ENCODE measurements around the gene TAS2R38.

Gene TAS2R38

DNA sequence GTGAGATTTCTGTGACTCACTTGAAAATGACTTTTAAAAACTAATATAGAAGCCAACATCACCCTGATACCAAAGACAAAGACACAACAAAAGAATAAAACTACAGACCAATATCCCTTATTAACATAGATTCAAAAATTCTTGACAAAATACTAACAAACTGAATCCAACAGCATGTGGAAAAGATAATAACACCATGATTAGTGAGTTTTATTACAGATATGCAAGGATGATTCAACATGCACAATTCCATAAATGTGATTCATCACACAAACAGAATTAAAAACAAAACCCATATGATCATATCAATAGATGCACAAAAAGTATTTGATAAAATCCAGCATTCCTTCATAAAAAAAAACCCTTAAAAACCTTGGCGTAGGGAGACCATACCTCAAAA is 28.6 kb upstream of the TAS2R38 start:
- TF ChIP-seq, protein P1, sequence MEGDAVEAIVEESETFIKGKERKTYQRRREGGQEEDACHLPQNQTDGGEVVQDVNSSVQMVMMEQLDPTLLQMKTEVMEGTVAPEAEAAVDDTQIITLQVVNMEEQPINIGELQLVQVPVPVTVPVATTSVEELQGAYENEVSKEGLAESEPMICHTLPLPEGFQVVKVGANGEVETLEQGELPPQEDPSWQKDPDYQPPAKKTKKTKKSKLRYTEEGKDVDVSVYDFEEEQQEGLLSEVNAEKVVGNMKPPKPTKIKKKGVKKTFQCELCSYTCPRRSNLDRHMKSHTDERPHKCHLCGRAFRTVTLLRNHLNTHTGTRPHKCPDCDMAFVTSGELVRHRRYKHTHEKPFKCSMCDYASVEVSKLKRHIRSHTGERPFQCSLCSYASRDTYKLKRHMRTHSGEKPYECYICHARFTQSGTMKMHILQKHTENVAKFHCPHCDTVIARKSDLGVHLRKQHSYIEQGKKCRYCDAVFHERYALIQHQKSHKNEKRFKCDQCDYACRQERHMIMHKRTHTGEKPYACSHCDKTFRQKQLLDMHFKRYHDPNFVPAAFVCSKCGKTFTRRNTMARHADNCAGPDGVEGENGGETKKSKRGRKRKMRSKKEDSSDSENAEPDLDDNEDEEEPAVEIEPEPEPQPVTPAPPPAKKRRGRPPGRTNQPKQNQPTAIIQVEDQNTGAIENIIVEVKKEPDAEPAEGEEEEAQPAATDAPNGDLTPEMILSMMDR (IDR thresholded peaks at IDR 0.05) = no peak
- no peak for TF ChIP-seq ZFX (IDR thresholded peaks at IDR 0.05; ENCODE audit: borderline replicate concordance)
- H3K27ac ChIP-seq = no peak overlapping the region

- no peak overlapping the region for H3K27ac ChIP-seq
- no peak for TF ChIP-seq ZFX (IDR thresholded peaks at IDR 0.05; ENCODE audit: borderline replicate concordance)
Measured at GRCh38 chr7:142001163-142001874, 27.7 kb upstream of the TAS2R38 start.

DNA sequence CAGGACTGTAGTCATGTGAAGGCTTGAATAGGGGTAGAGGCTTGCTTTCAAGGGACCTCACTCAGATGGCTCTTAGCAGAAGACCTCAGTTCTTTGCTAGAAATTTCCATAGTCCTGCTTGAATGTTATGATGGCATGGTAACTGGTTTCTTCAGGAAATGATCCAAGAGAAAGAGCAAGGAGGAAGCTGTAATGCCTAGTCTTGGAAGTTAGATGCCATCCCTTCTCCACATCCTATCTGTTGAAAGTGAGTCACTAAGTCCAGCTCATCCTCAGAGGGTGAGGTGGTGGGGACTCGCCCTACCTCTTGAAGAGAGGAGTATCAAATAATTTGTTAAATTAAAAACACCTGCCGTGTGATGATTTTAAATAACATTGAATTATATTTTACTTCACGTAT is 26.7 kb upstream of the TAS2R38 start:
- TF ChIP-seq, protein P1 (IDR thresholded peaks at IDR 0.05) = no peak
- no peak for TF ChIP-seq ZFX (IDR thresholded peaks at IDR 0.05; ENCODE audit: borderline replicate concordance)
- H3K27ac ChIP-seq = no peak overlapping the region

DNA sequence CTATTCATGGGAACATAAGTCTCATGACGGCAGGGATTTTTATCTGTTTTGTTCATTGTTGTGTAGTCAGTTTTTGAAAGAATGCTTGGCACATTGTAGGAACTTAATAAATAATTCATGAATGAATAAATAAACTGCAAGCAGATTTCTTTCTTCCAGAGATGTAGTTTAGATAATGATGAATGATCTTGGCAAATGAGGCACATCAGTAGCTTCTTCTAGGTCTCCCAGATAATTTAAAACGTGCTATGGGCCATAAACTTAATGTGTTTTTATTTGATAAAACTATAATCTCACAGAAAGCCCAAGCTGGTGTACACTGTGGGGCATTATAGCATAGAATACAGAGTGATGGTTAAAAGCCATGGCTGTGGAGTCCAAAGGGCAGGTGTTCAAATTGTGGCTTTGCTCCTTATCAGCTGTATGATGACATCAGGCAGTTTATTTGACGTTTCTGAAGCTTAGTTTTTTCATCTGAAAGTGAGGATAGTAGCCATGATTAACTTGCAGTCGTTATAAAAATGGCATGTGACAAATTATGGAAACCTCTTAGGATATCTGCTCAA is 25.6 kb upstream of the TAS2R38 start:
- no peak for TF ChIP-seq ZFX (IDR thresholded peaks at IDR 0.05; ENCODE audit: borderline replicate concordance)
- TF ChIP-seq, protein P1 (IDR thresholded peaks at IDR 0.05) = no peak
- no peak overlapping the region for H3K27ac ChIP-seq

GRCh38 chr7:141993354-141993753 is 19.8 kb upstream of the TAS2R38 start:
- TF ChIP-seq ZFX (IDR thresholded peaks at IDR 0.05; ENCODE audit: borderline replicate concordance) = no peak
- TF ChIP-seq, protein P1 (IDR thresholded peaks at IDR 0.05) = no peak
- H3K27ac ChIP-seq = no peak overlapping the region

GRCh38 chr7:141992688-141993087 is 19.1 kb upstream of the TAS2R38 start:
- H3K27ac ChIP-seq = no peak overlapping the region
- no peak for TF ChIP-seq ZFX (IDR thresholded peaks at IDR 0.05; ENCODE audit: borderline replicate concordance)
- TF ChIP-seq, protein P1 (IDR thresholded peaks at IDR 0.05) = no peak

DNA sequence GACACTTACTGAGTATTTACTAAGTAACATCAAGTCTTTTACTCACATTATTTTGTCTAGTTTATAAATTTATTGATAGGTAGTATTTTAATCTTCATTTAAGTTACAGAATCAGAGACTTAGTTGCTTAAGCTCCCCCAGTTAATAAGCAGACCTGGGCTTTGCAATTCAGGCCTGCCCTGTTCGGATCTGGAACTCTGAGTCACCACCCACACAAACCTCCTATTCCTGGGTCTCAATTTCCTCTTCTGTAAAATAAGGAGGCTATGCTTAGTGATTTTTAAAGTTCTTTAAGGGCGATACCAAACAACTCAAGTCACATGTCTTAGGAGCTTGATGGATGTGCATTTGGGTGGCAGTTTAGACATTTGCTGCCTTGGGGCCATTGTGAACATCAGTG is 18.6 kb upstream of the TAS2R38 start:
- TF ChIP-seq ZFX (IDR thresholded peaks at IDR 0.05; ENCODE audit: borderline replicate concordance) = no peak
- TF ChIP-seq, protein P1 (IDR thresholded peaks at IDR 0.05) = no peak

More for the DNA sequence above, 18.6 kb upstream of the TAS2R38 start:
- H3K27ac ChIP-seq = no peak overlapping the region
